Activated B cell treated with CpG ODN at 0.5 μM for 24 hours (primary cell): ENCODE results near the gene RNU6-9. TPM values are rescaled to one million over a fixed set of nuclear protein-coding genes. Genes with fewer than 3 reads are reported as not detected.

ENCODE experiments used
- ATAC-seq: fragments of 200-7000 bp; cut with Tn5 transposase; one replicate; pipeline ENCODE4 v1.10.0; 2021; ENCODE audit warnings: low read depth, mild to moderate bottlenecking, moderate library complexity
- CTCF ChIA-PET: fragments of 350-600 bp; sonication (Branson Sonifier 250); formaldehyde crosslinking; loops from one replicate; lab custom pipeline; 2021; ENCODE audit warnings: antibody characterized with exemption; lab: Charles Lee
- POLR2A ChIA-PET: fragments of 350-600 bp; sonication (Branson Sonifier 250); formaldehyde crosslinking; loops from one replicate; lab custom pipeline; 2021; ENCODE audit warnings: antibody characterized with exemption; lab: Charles Lee
- DNase-seq: peaks from one replicate; pipeline ENCODE4 v3.0.0; 2022
- H3K27ac Mint-ChIP-seq: one replicate; pipeline ENCODE4 v1.8.0; 2020; ENCODE audit warnings: mixed read lengths
- H3K27me3 Mint-ChIP-seq: one replicate; pipeline ENCODE4 v1.8.0; 2021; ENCODE audit warnings: mixed read lengths
- H3K36me3 Mint-ChIP-seq: one replicate; pipeline ENCODE4 v1.8.0; 2021; ENCODE audit warnings: low read depth, mixed read lengths
- H3K4me1 Mint-ChIP-seq: one replicate; pipeline ENCODE4 v1.8.0; 2021; ENCODE audit warnings: mixed read lengths
- H3K4me3 Mint-ChIP-seq: one replicate; pipeline ENCODE4 v1.8.0; 2020; ENCODE audit warnings: mild to moderate bottlenecking, mixed read lengths
- H3K9me3 Mint-ChIP-seq: one replicate; pipeline ENCODE4 v1.8.0; 2020; ENCODE audit warnings: mixed read lengths
- intact Hi-C: fragments of 100-400 bp; cut with micrococcal nuclease; formaldehyde crosslinking; loops from one replicate; pipeline ENCODE4 v1.15.1; 2024
- total RNA-seq: library from RNA; stranded (reverse); gene quantifications from 2 replicates; pipeline ENCODE4 v1.2.3, GENCODE V29; 2022
- TF ChIP-seq, protein P1 (sequence below): fragments of 200-600 bp; IDR thresholded peaks from one replicate; pipeline ENCODE4 v1.8.0; 2022; ENCODE audit warnings: antibody characterized with exemption, mild to moderate bottlenecking

Gene RNU6-9
- total RNA-seq, 1 donor from 2014 or later: not detected

DNA sequence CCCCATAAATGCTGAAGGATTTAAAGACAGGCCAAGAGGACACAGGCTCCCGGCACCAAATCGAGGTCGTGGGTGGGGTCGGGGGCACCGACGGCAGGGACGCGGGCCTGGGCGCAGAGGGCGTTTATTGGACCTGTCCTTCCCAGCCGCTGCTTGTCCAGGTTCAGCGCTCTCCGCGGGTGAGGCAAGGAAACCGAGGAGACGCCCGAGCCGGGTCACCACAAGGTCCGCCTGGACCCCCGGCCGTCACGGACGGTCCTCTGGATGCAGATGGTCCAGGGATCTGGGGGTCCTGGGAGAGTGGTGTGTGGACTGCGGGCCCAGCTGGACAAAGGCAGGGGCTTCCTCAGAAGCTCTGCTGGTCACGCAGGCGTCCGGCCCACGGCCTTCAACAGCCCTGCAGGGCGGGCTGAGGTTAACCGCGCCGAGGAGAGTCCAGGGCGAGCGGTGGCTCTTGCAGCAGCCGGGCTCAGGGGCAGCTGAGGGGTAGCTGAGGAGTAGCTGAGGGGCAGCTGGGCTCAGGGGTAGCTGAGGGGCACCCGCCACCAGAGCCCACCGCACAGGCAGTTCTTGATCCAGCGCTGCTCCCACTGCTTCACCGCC is 25.3 kb upstream of the RNU6-9 start:
- Mint-ChIP-seq H3K4me1 (peaks cover 17% of the 10 kb centered on the region), H3K4me3 (no peak overlapping the region), H3K9me3 (no peaks in the 10 kb centered on the region), H3K36me3 (peaks cover 34% of the 10 kb centered on the region), H3K27me3 (no peaks in the 10 kb centered on the region), H3K27ac (no peak overlapping the region)
- TF ChIP-seq, protein P1, sequence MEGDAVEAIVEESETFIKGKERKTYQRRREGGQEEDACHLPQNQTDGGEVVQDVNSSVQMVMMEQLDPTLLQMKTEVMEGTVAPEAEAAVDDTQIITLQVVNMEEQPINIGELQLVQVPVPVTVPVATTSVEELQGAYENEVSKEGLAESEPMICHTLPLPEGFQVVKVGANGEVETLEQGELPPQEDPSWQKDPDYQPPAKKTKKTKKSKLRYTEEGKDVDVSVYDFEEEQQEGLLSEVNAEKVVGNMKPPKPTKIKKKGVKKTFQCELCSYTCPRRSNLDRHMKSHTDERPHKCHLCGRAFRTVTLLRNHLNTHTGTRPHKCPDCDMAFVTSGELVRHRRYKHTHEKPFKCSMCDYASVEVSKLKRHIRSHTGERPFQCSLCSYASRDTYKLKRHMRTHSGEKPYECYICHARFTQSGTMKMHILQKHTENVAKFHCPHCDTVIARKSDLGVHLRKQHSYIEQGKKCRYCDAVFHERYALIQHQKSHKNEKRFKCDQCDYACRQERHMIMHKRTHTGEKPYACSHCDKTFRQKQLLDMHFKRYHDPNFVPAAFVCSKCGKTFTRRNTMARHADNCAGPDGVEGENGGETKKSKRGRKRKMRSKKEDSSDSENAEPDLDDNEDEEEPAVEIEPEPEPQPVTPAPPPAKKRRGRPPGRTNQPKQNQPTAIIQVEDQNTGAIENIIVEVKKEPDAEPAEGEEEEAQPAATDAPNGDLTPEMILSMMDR: no peak
- no peak for DNase-seq
- CTCF ChIA-PET: no interaction called here
- POLR2A ChIA-PET: no interaction called here
- intact Hi-C loops: no loop called here
- no peak for ATAC-seq

- Mint-ChIP-seq H3K9me3 (no peaks in the 10 kb centered on the region), H3K27ac (no peak overlapping the region), H3K36me3 (peaks cover 36% of the 10 kb centered on the region), H3K4me1 (peaks cover 11% of the 10 kb centered on the region), H3K27me3 (no peaks in the 10 kb centered on the region), H3K4me3 (no peak overlapping the region)
- ATAC-seq (no peak), DNase-seq (no peak)
- ChIA-PET CTCF (no interaction called here), POLR2A (no interaction called here)
- TF ChIP-seq, protein P1: no peak
- intact Hi-C loops: no loop called here
Observed at GRCh38 chr19:868458-869244, 24.6 kb upstream of the RNU6-9 start.

DNA sequence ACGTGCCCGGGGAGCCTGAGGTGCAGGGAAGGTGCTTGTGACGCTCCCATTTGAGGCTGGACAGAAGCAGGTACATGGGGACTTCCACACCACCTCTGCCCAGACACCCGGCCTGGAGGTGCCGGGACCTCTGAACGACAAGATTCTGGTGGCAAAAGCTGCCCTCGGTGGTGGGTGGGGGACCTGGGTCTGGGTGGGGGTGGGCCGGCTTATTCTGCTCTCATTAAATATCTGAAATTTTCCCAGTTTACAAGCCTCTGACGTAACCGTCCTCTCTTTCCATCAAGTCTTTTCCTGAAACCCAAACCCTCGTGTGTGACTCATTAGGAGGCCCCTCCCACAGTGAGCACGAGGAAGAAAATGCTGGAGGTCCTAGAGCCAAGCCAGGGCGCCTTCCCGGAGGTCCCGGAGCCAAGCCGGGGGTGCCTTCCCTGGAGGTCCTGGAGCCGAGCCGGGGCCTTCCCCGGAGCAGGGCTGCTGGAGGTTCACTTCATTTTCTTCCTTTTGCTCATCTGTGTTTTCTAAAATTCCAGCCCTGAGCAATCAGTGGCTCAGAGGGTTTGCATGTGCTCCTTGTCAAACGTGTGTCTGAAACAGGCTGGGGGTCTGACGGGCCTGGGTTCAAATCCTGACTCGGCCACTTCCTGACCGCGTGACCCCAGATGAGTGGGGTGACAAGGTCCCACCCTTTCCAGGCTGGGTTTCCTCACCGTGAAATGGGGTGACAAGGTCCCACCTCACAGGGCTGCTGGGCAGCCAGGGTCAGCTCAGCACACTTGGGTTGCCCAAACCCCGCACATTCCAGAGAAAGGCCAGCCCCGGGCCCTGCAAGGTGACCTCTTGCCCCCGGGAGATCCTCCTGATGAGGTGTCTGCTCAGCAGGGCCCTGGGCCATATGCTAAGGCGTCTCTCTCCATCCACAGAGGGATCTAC is 23.8 kb upstream of the RNU6-9 start:
- H3K27ac Mint-ChIP-seq: no peak overlapping the region
- POLR2A ChIA-PET: interaction anchor here (0.6 kb wide), 1 partner anchor 36 kb away, joined by 3 read pairs; no protein-coding TSS in a partner anchor
- H3K27me3 Mint-ChIP-seq: no peaks in the 10 kb centered on the region
- intact Hi-C loops: no loop called here
- peaks cover 37% of the 10 kb centered on the region for H3K36me3 Mint-ChIP-seq
- no peak for ATAC-seq
- H3K4me1 Mint-ChIP-seq: peaks cover 8% of the 10 kb centered on the region
- CTCF ChIA-PET: no interaction called here
- DNase-seq: no peak
- no peaks in the 10 kb centered on the region for H3K9me3 Mint-ChIP-seq
- H3K4me3 Mint-ChIP-seq: no peak overlapping the region
- TF ChIP-seq, protein P1: no peak

- H3K36me3 Mint-ChIP-seq: peaks cover 39% of the 10 kb centered on the region
- H3K4me3 Mint-ChIP-seq: no peak overlapping the region
- H3K27ac Mint-ChIP-seq: no peak overlapping the region
- no peaks in the 10 kb centered on the region for H3K27me3 Mint-ChIP-seq
- CTCF ChIA-PET: no interaction called here
- intact Hi-C loops: no loop called here
- TF ChIP-seq, protein P1: no peak
- no peak for ATAC-seq
- H3K9me3 Mint-ChIP-seq: no peaks in the 10 kb centered on the region
- H3K4me1 Mint-ChIP-seq: peaks cover 8% of the 10 kb centered on the region
- no peak for DNase-seq
- POLR2A ChIA-PET: no interaction called here
Observed at GRCh38 chr19:870314-870713, 23.0 kb upstream of the RNU6-9 start.

- CTCF ChIA-PET: no interaction called here
- no peak overlapping the region for H3K4me3 Mint-ChIP-seq
- intact Hi-C loops: no loop called here
Observed at GRCh38 chr19:870963-871401, 22.3 kb upstream of the RNU6-9 start.

More at GRCh38 chr19:870963-871401, 22.3 kb upstream of the RNU6-9 start:
- TF ChIP-seq, protein P1: no peak
- H3K4me1 Mint-ChIP-seq: peaks cover 8% of the 10 kb centered on the region
- POLR2A ChIA-PET: no interaction called here
- no peak for ATAC-seq
- no peak for DNase-seq
- peaks cover 42% of the 10 kb centered on the region for H3K36me3 Mint-ChIP-seq
- H3K27me3 Mint-ChIP-seq: no peaks in the 10 kb centered on the region
- no peaks in the 10 kb centered on the region for H3K9me3 Mint-ChIP-seq
- no peak overlapping the region for H3K27ac Mint-ChIP-seq
